Thyroid gland (tissue), 4 donors: ENCODE data around the gene TMEM154.

Experiments used
- CTCF ChIP-seq, 6 experiments: fragments of 200-600 bp in 3 of 6; fragments of 450-650 bp in 3 of 6; sonication (generic) in 3 of 6; IDR thresholded peaks; one replicate each; pipeline ENCODE4 v1.5.1; 2016 to 2019; ENCODE audit warnings: antibody characterized with exemption in 6 of 6, mild to moderate bottlenecking in 2 of 6, inconsistent platforms in 1 of 6, moderate library complexity in 1 of 6
- POLR2A ChIP-seq, 2 donors: fragments of 450-650 bp; IDR thresholded peaks; one replicate each; pipeline ENCODE4 v1.6.1; 2017; ENCODE audit warnings: antibody characterized with exemption in 2 of 2, mild to moderate bottlenecking in 2 of 2, moderate library complexity in 1 of 2

DNA sequence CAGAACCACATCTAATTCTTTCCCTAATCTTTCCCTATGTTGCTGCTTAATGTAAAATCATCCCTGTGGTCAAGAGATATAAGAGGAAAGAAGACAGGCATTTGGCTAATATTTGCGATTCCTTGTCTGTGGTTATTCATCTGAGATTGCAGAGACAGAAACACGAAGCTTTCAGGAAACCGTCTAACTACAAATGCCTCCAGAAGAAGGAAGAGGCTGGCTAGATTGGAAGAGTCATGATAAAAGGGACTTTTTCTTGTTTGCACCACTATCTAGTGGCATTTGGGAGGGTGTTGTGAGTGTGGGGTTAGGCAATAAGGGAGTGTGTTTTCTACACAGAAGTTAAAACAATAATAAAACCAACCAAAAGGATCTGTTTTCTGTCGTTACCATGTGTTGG is 43.9 kb downstream of the TMEM154 start:
- TF ChIP-seq POLR2A (IDR thresholded peaks at IDR 0.05) (no peak), CTCF (IDR thresholded peaks at IDR 0.05) (no peak)
